Urinary bladder (tissue), 4 donors: ENCODE results near the gene ERCC6L. TPM values are rescaled to one million over a fixed set of nuclear protein-coding genes. Genes with fewer than 3 reads are reported as not detected.

Experiments
- DNase-seq: peaks from one replicate; pipeline ENCODE4 v3.0.0-alpha.2; 2015; ENCODE audit errors: extremely low spot score
- H3K27ac ChIP-seq: one replicate; pipeline ENCODE4 v1.5.1; 2013; ENCODE audit warnings: low read depth, mild to moderate bottlenecking, moderate library complexity
- H3K36me3 ChIP-seq: one replicate; pipeline ENCODE4 v1.6.1; 2013; ENCODE audit warnings: mild to moderate bottlenecking, moderate library complexity; ENCODE audit not compliant: insufficient read depth
- H3K4me1 ChIP-seq: one replicate; pipeline ENCODE4 v1.6.1; 2013; ENCODE audit warnings: mild to moderate bottlenecking, moderate library complexity; ENCODE audit not compliant: insufficient read depth
- H3K4me3 ChIP-seq: one replicate; pipeline ENCODE4 v1.5.1; 2013; ENCODE audit warnings: low read depth, low read length
- WGBS: extraction: QIAGEN DNeasy Blood & Tissue Kit; methylation state at CpG from one replicate; pipeline ENCODE4 v1.1.7; 2013; 5-methylcytosine and 5-hydroxymethylcytosine counted together
- polyA plus RNA-seq: library from polyadenylated mRNA; stranded (reverse); fragments of 200-250 nt; gene quantifications from one replicate; pipeline ENCODE4 v1.2.3, GENCODE V29; 2013
- total RNA-seq: library from RNA; depleted of rRNA; stranded (reverse); fragments of >200 nt; gene quantifications from one replicate; pipeline ENCODE4 v1.2.3, GENCODE V29; 2014
- donor health status: healthy with polysubstance abuse.
- donor health status: healthy.

The ERCC6L gene
- total and polyA plus RNA-seq, 2 donors = 0.05 to 3.8 TPM

- Histone ChIP-seq H3K4me3 (no peak overlapping the region), H3K4me1 (no peaks in the 10 kb centered on the region), H3K36me3 (peaks cover 7% of the 10 kb centered on the region), H3K27ac (no peak overlapping the region)
- WGBS = 55% methylated on average over 2 of the region's 2 CpGs
- no peak for DNase-seq
Observed at GRCh38 chrX:72268597-72269365, 30.0 kb upstream of the ERCC6L start.

- DNase-seq = no peak
- H3K36me3 ChIP-seq = peaks cover 2% of the 10 kb centered on the region
- H3K27ac ChIP-seq = no peak overlapping the region
- H3K4me1 ChIP-seq = no peaks in the 10 kb centered on the region
- WGBS = 98% methylated on average over 3 of the region's 3 CpGs
- H3K4me3 ChIP-seq = no peak overlapping the region
Observed at GRCh38 chrX:72265263-72265662, 26.4 kb upstream of the ERCC6L start.

GRCh38 chrX:72262077-72262476, 23.2 kb upstream of the ERCC6L start:
- DNase-seq = no peak
- Histone ChIP-seq H3K4me3 (no peak overlapping the region), H3K36me3 (no peaks in the 10 kb centered on the region), H3K4me1 (no peaks in the 10 kb centered on the region), H3K27ac (no peak overlapping the region)
- 60% methylated on average over 7 of the region's 7 CpGs for whole genome bisulfite sequencing

GRCh38 chrX:72260448-72260847, 21.6 kb upstream of the ERCC6L start:
- Histone ChIP-seq H3K4me3 (no peak overlapping the region), H3K36me3 (no peaks in the 10 kb centered on the region), H3K27ac (no peak overlapping the region), H3K4me1 (no peaks in the 10 kb centered on the region)
- 91% methylated on average over 4 of the region's 4 CpGs for WGBS
- no peak for DNase-seq

- DNase-seq = no peak
- Histone ChIP-seq H3K4me1 (no peaks in the 10 kb centered on the region), H3K27ac (no peak overlapping the region), H3K4me3 (no peak overlapping the region), H3K36me3 (no peaks in the 10 kb centered on the region)
- 59% methylated on average over 7 of the region's 7 CpGs for WGBS
Observed at GRCh38 chrX:72258174-72258573, 19.3 kb upstream of the ERCC6L start.

GRCh38 chrX:72255864-72256263, 17.0 kb upstream of the ERCC6L start:
- no peaks in the 10 kb centered on the region for H3K4me1 ChIP-seq
- H3K4me3 ChIP-seq = no peak overlapping the region
- no peak overlapping the region for H3K27ac ChIP-seq
- DNase-seq = no peak
- 84% methylated on average over 7 of the region's 7 CpGs for WGBS
- no peaks in the 10 kb centered on the region for H3K36me3 ChIP-seq

- Histone ChIP-seq H3K27ac (no peak overlapping the region), H3K36me3 (no peaks in the 10 kb centered on the region), H3K4me3 (no peak overlapping the region), H3K4me1 (no peaks in the 10 kb centered on the region)
- no peak for DNase-seq
- 12% methylated on average over 24 of the region's 24 CpGs for WGBS
Observed at GRCh38 chrX:72255445-72255844, 16.6 kb upstream of the ERCC6L start.

- Histone ChIP-seq H3K4me1 (no peaks in the 10 kb centered on the region), H3K4me3 (no peak overlapping the region), H3K36me3 (no peaks in the 10 kb centered on the region), H3K27ac (no peak overlapping the region)
- no peak for DNase-seq
- WGBS = 23% methylated on average over 16 of the region's 17 CpGs
Observed at GRCh38 chrX:72254816-72255215, 16.0 kb upstream of the ERCC6L start.

GRCh38 chrX:72253686-72254085, 14.9 kb upstream of the ERCC6L start:
- no peaks in the 10 kb centered on the region for H3K36me3 ChIP-seq
- no peak overlapping the region for H3K4me3 ChIP-seq
- DNase-seq = no peak
- no peaks in the 10 kb centered on the region for H3K4me1 ChIP-seq
- no peak overlapping the region for H3K27ac ChIP-seq

- Histone ChIP-seq H3K27ac (no peak overlapping the region), H3K36me3 (no peaks in the 10 kb centered on the region), H3K4me3 (no peak overlapping the region), H3K4me1 (no peaks in the 10 kb centered on the region)
- no peak for DNase-seq
- WGBS = 87% methylated on average over 2 of the region's 2 CpGs
Observed at GRCh38 chrX:72247206-72247942, 8.5 kb upstream of the ERCC6L start.

GRCh38 chrX:72245461-72246089, 6.7 kb upstream of the ERCC6L start:
- WGBS = 95% methylated on average over 3 of the region's 3 CpGs
- DNase-seq = no peak
- Histone ChIP-seq H3K36me3 (no peaks in the 10 kb centered on the region), H3K4me1 (no peaks in the 10 kb centered on the region), H3K4me3 (no peak overlapping the region), H3K27ac (no peak overlapping the region)

- Histone ChIP-seq H3K27ac (no peak overlapping the region), H3K4me1 (no peaks in the 10 kb centered on the region), H3K4me3 (no peak overlapping the region), H3K36me3 (no peaks in the 10 kb centered on the region)
- 41% methylated on average over 3 of the region's 3 CpGs for WGBS
- no peak for DNase-seq
Observed at GRCh38 chrX:72243472-72243871, 4.6 kb upstream of the ERCC6L start.

GRCh38 chrX:72240976-72241375, 2.1 kb upstream of the ERCC6L start:
- DNase-seq = no peak
- Histone ChIP-seq H3K36me3 (no peaks in the 10 kb centered on the region), H3K4me3 (no peak overlapping the region), H3K27ac (no peak overlapping the region), H3K4me1 (no peaks in the 10 kb centered on the region)
- 89% methylated on average over 4 of the region's 4 CpGs for WGBS

- no peak overlapping the region for H3K27ac ChIP-seq
- no peak overlapping the region for H3K4me3 ChIP-seq
- no peak for DNase-seq
- no peaks in the 10 kb centered on the region for H3K36me3 ChIP-seq
- H3K4me1 ChIP-seq = no peaks in the 10 kb centered on the region
- WGBS = 14% methylated on average over 6 of the region's 6 CpGs
Observed at GRCh38 chrX:72238183-72238582, 644 bp downstream of the ERCC6L start.
